Fibroblast of pulmonary artery (primary cell): ENCODE measurements around the gene CERK.

Experiments used
- DNase-seq: peaks from one replicate; pipeline ENCODE4 v3.0.0-alpha.2; 2010; ENCODE audit warnings: low read depth
- H3K4me3 ChIP-seq: replicated peaks from 2 replicates; pipeline ENCODE4 v1.5.1; 2011; ENCODE audit warnings: low read depth, mild to moderate bottlenecking, control low read depth, low read length, moderate library complexity
- TF ChIP-seq, protein P1 (sequence below): IDR thresholded peaks from 2 replicates; pipeline ENCODE4 v1.5.1; 2011; ENCODE audit warnings: mild to moderate bottlenecking, control low read depth, low read length, inconsistent platforms; ENCODE audit errors: missing control alignments

The CERK gene

DNA sequence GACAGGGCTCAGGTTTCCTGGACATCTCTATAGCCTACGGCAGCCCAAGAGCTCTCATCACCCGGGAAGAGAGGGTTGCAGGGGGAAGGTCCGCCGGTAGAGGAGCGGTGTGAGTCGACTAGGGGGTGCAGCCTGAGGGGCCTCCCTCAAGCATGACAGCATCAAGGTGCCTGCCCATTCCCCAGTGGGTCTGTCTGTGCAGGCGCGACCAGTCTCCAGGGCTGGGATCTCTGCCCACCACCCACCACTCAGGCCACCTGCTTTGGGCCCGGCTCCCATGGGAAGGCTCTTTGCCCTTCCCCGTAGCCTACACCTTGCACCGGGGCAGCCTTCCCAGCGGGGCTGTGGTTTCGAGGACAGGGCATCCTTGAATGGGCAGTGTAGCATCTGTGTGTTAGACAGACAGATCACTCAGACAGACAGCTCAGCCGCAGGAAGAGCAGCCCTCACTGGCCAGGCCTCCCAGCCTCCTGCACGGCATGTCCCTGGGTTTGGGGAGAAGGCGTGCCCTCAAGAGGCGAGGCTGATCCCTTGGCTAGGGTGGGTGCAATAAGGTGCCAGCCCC lies 29.2 kb downstream of the CERK start:
- TF ChIP-seq, protein P1, sequence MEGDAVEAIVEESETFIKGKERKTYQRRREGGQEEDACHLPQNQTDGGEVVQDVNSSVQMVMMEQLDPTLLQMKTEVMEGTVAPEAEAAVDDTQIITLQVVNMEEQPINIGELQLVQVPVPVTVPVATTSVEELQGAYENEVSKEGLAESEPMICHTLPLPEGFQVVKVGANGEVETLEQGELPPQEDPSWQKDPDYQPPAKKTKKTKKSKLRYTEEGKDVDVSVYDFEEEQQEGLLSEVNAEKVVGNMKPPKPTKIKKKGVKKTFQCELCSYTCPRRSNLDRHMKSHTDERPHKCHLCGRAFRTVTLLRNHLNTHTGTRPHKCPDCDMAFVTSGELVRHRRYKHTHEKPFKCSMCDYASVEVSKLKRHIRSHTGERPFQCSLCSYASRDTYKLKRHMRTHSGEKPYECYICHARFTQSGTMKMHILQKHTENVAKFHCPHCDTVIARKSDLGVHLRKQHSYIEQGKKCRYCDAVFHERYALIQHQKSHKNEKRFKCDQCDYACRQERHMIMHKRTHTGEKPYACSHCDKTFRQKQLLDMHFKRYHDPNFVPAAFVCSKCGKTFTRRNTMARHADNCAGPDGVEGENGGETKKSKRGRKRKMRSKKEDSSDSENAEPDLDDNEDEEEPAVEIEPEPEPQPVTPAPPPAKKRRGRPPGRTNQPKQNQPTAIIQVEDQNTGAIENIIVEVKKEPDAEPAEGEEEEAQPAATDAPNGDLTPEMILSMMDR = no peak
- H3K4me3 ChIP-seq = no peak overlapping the region
- DNase-seq = no peak

DNA sequence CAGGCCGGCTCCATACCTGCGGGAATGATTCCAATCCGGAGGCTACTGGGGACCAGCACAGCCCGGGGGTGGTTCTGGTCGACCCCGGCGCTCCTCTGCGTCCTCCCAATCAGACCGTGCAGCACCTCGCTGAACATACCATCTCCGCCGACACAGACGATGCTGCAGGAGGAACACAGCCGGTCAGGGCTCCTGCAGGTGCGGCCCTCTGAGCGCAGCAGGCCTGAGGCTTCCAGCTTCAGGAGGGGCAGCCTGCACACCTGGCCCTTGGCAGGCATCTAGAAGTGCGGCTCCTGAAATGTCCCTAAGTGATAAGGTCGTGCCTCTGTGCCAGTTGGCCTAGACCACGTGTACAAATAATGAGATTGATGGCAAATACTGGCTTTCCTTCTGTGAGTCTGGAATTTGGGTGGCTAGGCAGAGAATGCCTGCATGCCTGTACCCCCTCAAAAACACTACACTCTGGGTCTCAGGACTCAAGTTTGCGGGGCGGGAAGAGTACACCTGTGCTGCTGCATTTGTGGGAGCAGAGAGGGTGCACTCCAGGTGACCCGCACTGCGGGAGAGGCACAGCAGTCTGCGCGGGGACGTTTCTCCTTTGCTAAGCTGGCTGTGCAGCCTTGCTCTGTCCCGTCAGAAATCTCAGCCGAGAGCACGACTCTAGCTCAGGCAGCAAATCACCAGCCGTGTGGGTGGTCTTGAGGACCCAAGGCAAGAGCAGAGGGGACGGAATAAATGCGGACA lies 30.1 kb downstream of the CERK start:
- H3K4me3 ChIP-seq = no peak overlapping the region
- DNase-seq = no peak
- TF ChIP-seq, protein P1 = no peak

DNA sequence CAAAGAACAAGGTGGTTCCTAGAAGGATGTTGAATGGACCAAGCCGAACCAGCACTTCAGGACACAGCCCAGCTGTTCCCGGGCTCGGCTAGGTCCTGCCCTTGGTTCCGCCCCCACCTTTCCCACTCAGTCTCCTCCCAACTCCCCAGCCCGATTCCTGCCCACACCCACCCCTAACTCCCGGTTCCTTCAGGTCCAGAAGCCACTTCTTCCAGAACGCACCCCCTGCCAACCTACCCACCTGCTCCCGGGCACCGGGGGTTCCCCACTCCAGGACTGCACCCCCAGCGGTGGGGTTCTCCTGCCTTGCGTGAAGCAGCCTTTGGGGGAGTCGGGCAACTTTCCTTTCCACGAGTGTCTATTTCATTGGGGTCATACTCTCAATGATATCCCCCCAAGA lies 30.7 kb downstream of the CERK start:
- H3K4me3 ChIP-seq = no peak overlapping the region
- DNase-seq = no peak
- TF ChIP-seq, protein P1 = no peak

DNA sequence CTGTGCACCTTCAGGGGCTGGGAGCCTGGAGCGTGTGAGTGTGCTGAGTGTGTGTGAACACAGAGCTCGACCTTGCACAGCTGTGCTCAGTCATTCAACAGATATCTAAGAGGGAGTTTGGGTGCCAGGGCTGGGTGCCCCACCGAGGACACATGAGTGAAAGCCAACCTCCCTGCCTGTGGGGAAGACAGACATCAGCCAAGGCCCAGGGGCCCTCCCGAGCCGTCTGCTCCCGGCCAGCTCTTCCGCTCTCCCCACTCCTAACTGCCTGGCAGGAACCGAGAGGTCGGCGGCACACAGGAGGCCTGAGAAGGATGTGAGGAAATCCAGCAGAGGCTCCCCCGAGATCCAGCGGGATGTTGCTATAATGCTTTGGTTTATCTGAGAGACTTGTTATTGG lies 32.0 kb downstream of the CERK start:
- H3K4me3 ChIP-seq = no peak overlapping the region
- DNase-seq = no peak
- TF ChIP-seq, protein P1 = no peak

DNA sequence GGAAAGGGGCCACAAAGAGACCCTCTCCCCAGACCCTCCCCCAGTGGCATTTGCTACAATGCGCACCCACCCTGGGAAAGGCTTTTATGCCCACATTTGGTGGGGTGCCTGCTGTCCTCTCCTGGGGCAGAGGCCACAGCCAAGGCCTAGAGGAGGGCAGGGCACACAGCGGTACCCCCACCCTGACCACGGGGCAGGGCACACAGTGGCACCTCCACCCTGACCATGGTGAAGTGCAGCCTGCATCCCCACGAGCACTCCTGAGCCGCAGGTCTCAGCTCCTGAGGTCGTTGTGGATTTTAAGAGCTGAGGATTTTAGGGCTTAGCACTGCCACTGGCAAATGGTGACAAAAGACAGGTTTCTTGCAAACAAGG lies 34.1 kb downstream of the CERK start:
- H3K4me3 ChIP-seq = no peak overlapping the region
- DNase-seq = no peak
- TF ChIP-seq, protein P1 = no peak

DNA sequence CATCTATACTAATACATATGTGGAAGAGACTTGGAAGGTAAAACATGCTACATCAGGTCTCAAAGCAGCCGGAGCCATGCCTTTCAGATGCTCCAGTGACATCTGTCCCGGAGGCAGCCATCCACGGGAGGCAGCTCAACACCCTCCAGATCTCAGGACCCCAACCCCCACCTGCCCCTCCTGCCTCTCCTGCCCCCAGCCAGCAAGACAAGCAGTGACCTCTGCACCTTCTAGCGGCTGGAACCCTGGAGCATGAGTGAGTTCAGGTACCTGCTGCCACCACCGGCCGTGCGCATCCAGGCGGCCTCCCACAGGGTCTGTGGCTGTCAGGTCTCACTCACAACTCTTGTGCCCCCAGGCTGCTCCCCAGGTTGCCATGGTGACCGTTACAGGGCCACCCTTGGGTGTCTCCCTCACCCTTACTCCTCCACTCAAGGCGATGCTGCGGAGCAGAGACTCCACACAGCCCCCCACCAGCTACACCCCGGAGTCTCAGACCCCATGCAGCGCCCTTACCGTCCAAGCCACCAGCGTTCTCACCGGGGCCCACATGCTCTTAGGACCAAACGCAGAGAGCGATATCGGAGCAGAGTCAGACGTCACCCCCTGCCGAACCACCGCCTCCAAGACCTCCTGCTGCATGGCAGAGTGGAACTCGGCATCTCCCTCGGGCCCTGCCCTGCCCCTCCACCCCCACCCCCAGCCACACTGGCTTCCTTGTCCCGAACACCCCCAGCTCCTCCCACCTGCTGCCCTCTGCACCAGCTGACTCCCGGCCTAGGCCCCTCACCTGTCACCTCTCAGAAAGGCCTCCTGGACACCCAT lies 34.7 kb downstream of the CERK start:
- no peak for DNase-seq
- H3K4me3 ChIP-seq = no peak overlapping the region
- TF ChIP-seq, protein P1 = no peak
